ENCODE results near the gene HNRNPA3. TPM values are rescaled to one million over a fixed set of nuclear protein-coding genes. Genes with fewer than 3 reads are reported as not detected.

Gene HNRNPA3
- total RNA-seq, 1 donor from 2014 or later, result 47.5 TPM

- no peaks in the 10 kb centered on the region for H3K27me3 ChIP-seq (ENCODE audit: control insufficient read depth, insufficient read depth, low read length)
- TF ChIP-seq, protein P1, sequence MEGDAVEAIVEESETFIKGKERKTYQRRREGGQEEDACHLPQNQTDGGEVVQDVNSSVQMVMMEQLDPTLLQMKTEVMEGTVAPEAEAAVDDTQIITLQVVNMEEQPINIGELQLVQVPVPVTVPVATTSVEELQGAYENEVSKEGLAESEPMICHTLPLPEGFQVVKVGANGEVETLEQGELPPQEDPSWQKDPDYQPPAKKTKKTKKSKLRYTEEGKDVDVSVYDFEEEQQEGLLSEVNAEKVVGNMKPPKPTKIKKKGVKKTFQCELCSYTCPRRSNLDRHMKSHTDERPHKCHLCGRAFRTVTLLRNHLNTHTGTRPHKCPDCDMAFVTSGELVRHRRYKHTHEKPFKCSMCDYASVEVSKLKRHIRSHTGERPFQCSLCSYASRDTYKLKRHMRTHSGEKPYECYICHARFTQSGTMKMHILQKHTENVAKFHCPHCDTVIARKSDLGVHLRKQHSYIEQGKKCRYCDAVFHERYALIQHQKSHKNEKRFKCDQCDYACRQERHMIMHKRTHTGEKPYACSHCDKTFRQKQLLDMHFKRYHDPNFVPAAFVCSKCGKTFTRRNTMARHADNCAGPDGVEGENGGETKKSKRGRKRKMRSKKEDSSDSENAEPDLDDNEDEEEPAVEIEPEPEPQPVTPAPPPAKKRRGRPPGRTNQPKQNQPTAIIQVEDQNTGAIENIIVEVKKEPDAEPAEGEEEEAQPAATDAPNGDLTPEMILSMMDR (IDR thresholded peaks at IDR 0.05; ENCODE audit: insufficient read depth, low read length, poor library complexity, severe bottlenecking), result no peak
- DNase-seq (ENCODE audit: low read depth), result no peak
- no peak overlapping the region for H3K4me3 ChIP-seq (ENCODE audit: low read depth, low read length)
- no peaks in the 10 kb centered on the region for H3K36me3 ChIP-seq (ENCODE audit: control insufficient read depth, insufficient read depth, low read length)
These were observed 24.8 kb upstream of the HNRNPA3 start for GRCh38 chr2:177187631-177188312.

GRCh38 chr2:177188482-177189469, 23.8 kb upstream of the HNRNPA3 start:
- DNase-seq (ENCODE audit: low read depth), result no peak
- TF ChIP-seq, protein P1 (IDR thresholded peaks at IDR 0.05; ENCODE audit: insufficient read depth, low read length, poor library complexity, severe bottlenecking), result no peak
- Histone ChIP-seq H3K27me3 (ENCODE audit: control insufficient read depth, insufficient read depth, low read length) (no peaks in the 10 kb centered on the region), H3K36me3 (ENCODE audit: control insufficient read depth, insufficient read depth, low read length) (no peaks in the 10 kb centered on the region), H3K4me3 (ENCODE audit: low read depth, low read length) (no peak overlapping the region)

DNA sequence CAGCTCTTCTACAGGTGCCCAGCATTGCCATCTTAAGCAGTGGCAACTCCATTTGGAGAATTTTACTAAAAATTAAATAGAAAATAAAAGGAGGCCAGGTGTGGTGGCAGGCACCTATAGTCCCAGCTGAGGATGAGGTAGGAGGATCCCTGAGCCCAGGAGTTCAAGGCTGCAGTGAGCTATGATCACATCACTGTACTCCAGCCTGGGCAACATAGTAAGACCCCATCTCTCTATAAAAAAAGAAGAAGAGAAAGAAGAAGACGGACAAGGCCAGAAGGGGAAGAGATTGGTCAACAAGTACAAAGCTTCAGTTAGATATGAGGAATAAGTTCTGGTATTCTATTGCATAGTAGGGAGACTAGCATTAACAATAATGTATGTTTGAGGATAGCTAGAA, 21.7 kb upstream of the HNRNPA3 start:
- DNase-seq (ENCODE audit: low read depth), result no peak
- Histone ChIP-seq H3K4me3 (ENCODE audit: low read depth, low read length) (no peak overlapping the region), H3K36me3 (ENCODE audit: control insufficient read depth, insufficient read depth, low read length) (no peaks in the 10 kb centered on the region), H3K27me3 (ENCODE audit: control insufficient read depth, insufficient read depth, low read length) (no peaks in the 10 kb centered on the region)
- TF ChIP-seq, protein P1 (IDR thresholded peaks at IDR 0.05; ENCODE audit: insufficient read depth, low read length, poor library complexity, severe bottlenecking), result no peak

DNA sequence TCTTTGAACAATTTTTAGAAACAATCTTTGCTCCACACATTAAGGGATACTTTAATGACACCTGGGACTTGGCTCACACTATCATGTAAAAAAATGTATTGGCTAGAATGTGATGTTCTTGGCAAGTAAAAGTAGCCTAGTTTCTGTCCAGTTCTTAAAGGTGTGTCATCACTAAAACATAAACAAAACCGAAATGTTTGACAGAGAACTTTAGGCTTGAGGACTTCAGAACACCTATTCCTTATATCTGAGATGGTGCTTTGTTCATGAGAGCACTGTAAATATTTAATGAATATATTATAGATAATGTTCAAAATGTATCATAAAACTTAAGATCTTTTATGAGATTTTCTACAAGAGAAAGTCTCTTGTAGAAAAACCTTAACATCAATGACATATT, 19.8 kb upstream of the HNRNPA3 start:
- TF ChIP-seq, protein P1 (IDR thresholded peaks at IDR 0.05; ENCODE audit: insufficient read depth, low read length, poor library complexity, severe bottlenecking), result no peak
- H3K36me3 ChIP-seq (ENCODE audit: control insufficient read depth, insufficient read depth, low read length), result no peaks in the 10 kb centered on the region

DNA sequence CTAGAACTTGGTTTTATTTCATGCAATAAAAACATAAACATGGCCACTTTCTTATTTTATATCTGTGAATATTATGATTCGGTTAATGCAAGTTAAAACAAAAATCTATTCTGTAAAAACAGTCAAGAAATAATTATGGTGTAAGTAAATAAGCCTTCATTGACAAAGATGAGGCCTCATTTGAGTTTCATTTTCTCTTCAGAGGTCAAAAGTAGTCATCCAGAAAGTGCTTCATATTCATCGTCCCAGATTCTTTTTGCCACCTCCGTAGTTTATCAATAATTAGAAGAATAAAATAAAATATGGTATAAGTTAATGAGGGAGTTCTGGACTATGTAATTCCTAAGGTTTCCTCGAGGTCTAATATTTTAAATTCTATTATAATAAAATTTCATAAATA, 19.4 kb upstream of the HNRNPA3 start:
- DNase-seq (ENCODE audit: low read depth), result no peak
- H3K27me3 ChIP-seq (ENCODE audit: control insufficient read depth, insufficient read depth, low read length), result no peaks in the 10 kb centered on the region
- H3K36me3 ChIP-seq (ENCODE audit: control insufficient read depth, insufficient read depth, low read length), result no peaks in the 10 kb centered on the region
- H3K4me3 ChIP-seq (ENCODE audit: low read depth, low read length), result no peak overlapping the region
- TF ChIP-seq, protein P1 (IDR thresholded peaks at IDR 0.05; ENCODE audit: insufficient read depth, low read length, poor library complexity, severe bottlenecking), result no peak

More for the DNA sequence above, 19.8 kb upstream of the HNRNPA3 start:
- no peaks in the 10 kb centered on the region for H3K27me3 ChIP-seq (ENCODE audit: control insufficient read depth, insufficient read depth, low read length)
- no peak for DNase-seq (ENCODE audit: low read depth)
- H3K4me3 ChIP-seq (ENCODE audit: low read depth, low read length), result no peak overlapping the region

Measured in kidney epithelial cell (primary cell).